IPS-15b (cell line): ENCODE results near the gene USP13.
"Not testable (repeated sequence)": the region's sequence is repeated elsewhere in the genome, so short reads cannot be mapped to it uniquely, and the experiment has no call there.

ENCODE experiments used
- H3K27me3 ChIP-seq: one replicate; pipeline ENCODE4 v1.6.1; 2013; ENCODE audit warnings: low read length; ENCODE audit not compliant: control insufficient read depth, insufficient read depth
- H3K36me3 ChIP-seq: one replicate; pipeline ENCODE4 v1.6.1; 2013; ENCODE audit warnings: low read length; ENCODE audit not compliant: control insufficient read depth, insufficient read depth
- H3K4me1 ChIP-seq: one replicate; pipeline ENCODE4 v1.6.1; 2013; ENCODE audit warnings: mild to moderate bottlenecking, low read length; ENCODE audit not compliant: control insufficient read depth, insufficient read depth
- H3K4me3 ChIP-seq: one replicate; pipeline ENCODE4 v1.5.1; 2013; ENCODE audit warnings: low read depth, low read length
- H3K9ac ChIP-seq: one replicate; pipeline ENCODE4 v1.6.1; 2013; ENCODE audit warnings: low read depth, mild to moderate bottlenecking, low read length
- H3K9me3 ChIP-seq: one replicate; pipeline ENCODE4 v1.6.1; 2013; ENCODE audit warnings: mild to moderate bottlenecking, low read length; ENCODE audit not compliant: control insufficient read depth, insufficient read depth

The USP13 gene

GRCh38 chr3:179624451-179624850, 28.4 kb upstream of the USP13 start:
- Histone ChIP-seq H3K27me3 (no peaks in the 10 kb centered on the region), H3K4me3 (no peak overlapping the region), H3K9ac (no peak overlapping the region), H3K9me3 (no peaks in the 10 kb centered on the region), H3K36me3 (peaks cover 2% of the 10 kb centered on the region), H3K4me1 (no peaks in the 10 kb centered on the region)

GRCh38 chr3:179630753-179631451, 21.9 kb upstream of the USP13 start:
- H3K9ac ChIP-seq: no peak overlapping the region
- no peak overlapping the region for H3K4me3 ChIP-seq
- no peaks in the 10 kb centered on the region for H3K36me3 ChIP-seq
- H3K9me3 ChIP-seq: no peaks in the 10 kb centered on the region
- no peaks in the 10 kb centered on the region for H3K4me1 ChIP-seq
- no peaks in the 10 kb centered on the region for H3K27me3 ChIP-seq

- Histone ChIP-seq H3K4me3 (no peak overlapping the region), H3K36me3 (no peaks in the 10 kb centered on the region), H3K27me3 (no peaks in the 10 kb centered on the region), H3K4me1 (no peaks in the 10 kb centered on the region), H3K9me3 (no peaks in the 10 kb centered on the region), H3K9ac (no peak overlapping the region)
These were observed 12.4 kb upstream of the USP13 start for GRCh38 chr3:179640469-179640868.

- Histone ChIP-seq H3K9me3 (no peaks in the 10 kb centered on the region), H3K36me3 (no peaks in the 10 kb centered on the region), H3K4me3 (no peak overlapping the region), H3K9ac (no peak overlapping the region), H3K27me3 (no peaks in the 10 kb centered on the region), H3K4me1 (no peaks in the 10 kb centered on the region)
These were observed 10.0 kb upstream of the USP13 start for GRCh38 chr3:179642871-179643270.

GRCh38 chr3:179643837-179644236, 9.0 kb upstream of the USP13 start:
- not testable (repeated sequence) for H3K4me3 ChIP-seq, H3K36me3 ChIP-seq, H3K27me3 ChIP-seq, H3K4me1 ChIP-seq, H3K9me3 ChIP-seq, H3K9ac ChIP-seq

GRCh38 chr3:179646177-179646576, 6.7 kb upstream of the USP13 start:
- Histone ChIP-seq H3K9me3 (no peaks in the 10 kb centered on the region), H3K4me1 (no peaks in the 10 kb centered on the region), H3K9ac (no peak overlapping the region), H3K36me3 (no peaks in the 10 kb centered on the region), H3K4me3 (no peak overlapping the region), H3K27me3 (peaks cover 3% of the 10 kb centered on the region)

GRCh38 chr3:179651687-179652446, 973 bp upstream of the USP13 start:
- peak overlapping the region; percentile 79 for H3K4me3 ChIP-seq
- H3K9ac ChIP-seq: peak overlapping the region; percentile 76
- H3K9me3 ChIP-seq: no peaks in the 10 kb centered on the region
- H3K4me1 ChIP-seq: peaks cover 14% of the 10 kb centered on the region
- peaks cover 3% of the 10 kb centered on the region for H3K27me3 ChIP-seq
- no peaks in the 10 kb centered on the region for H3K36me3 ChIP-seq

GRCh38 chr3:179653096-179653797, 407 bp downstream of the USP13 start:
- peak overlapping the region; percentile 79 for H3K9ac ChIP-seq
- H3K4me1 ChIP-seq: peaks cover 14% of the 10 kb centered on the region
- no peaks in the 10 kb centered on the region for H3K9me3 ChIP-seq
- H3K27me3 ChIP-seq: peaks cover 3% of the 10 kb centered on the region
- H3K4me3 ChIP-seq: peak overlapping the region; percentile 80
- H3K36me3 ChIP-seq: no peaks in the 10 kb centered on the region

GRCh38 chr3:179655236-179655635, 2.4 kb downstream of the USP13 start:
- no peak overlapping the region for H3K4me3 ChIP-seq
- H3K4me1 ChIP-seq: peaks cover 18% of the 10 kb centered on the region
- peaks cover 3% of the 10 kb centered on the region for H3K27me3 ChIP-seq
- H3K9ac ChIP-seq: no peak overlapping the region
- no peaks in the 10 kb centered on the region for H3K9me3 ChIP-seq
- no peaks in the 10 kb centered on the region for H3K36me3 ChIP-seq

GRCh38 chr3:179658606-179659005, 5.8 kb downstream of the USP13 start:
- H3K4me3 ChIP-seq: no peak overlapping the region
- H3K9me3 ChIP-seq: no peaks in the 10 kb centered on the region
- no peaks in the 10 kb centered on the region for H3K36me3 ChIP-seq
- peaks cover 14% of the 10 kb centered on the region for H3K4me1 ChIP-seq
- no peak overlapping the region for H3K9ac ChIP-seq
- no peaks in the 10 kb centered on the region for H3K27me3 ChIP-seq

GRCh38 chr3:179660872-179661271, 8.0 kb downstream of the USP13 start:
- H3K36me3 ChIP-seq: no peaks in the 10 kb centered on the region
- peaks cover 8% of the 10 kb centered on the region for H3K4me1 ChIP-seq
- no peaks in the 10 kb centered on the region for H3K27me3 ChIP-seq
- no peak overlapping the region for H3K4me3 ChIP-seq
- H3K9ac ChIP-seq: no peak overlapping the region
- no peaks in the 10 kb centered on the region for H3K9me3 ChIP-seq

GRCh38 chr3:179661777-179662176, 8.9 kb downstream of the USP13 start:
- Histone ChIP-seq H3K9ac (no peak overlapping the region), H3K36me3 (no peaks in the 10 kb centered on the region), H3K4me3 (no peak overlapping the region), H3K27me3 (no peaks in the 10 kb centered on the region), H3K9me3 (no peaks in the 10 kb centered on the region), H3K4me1 (peaks cover 16% of the 10 kb centered on the region)
